Endothelial cell of hepatic sinusoid (primary cell): ENCODE results near the gene COMMD1.

Experiments
- in situ Hi-C: cut with HindIII; loops from 2 replicates; pipeline ENCODE4 v1.10.0; 2017; ENCODE audit warnings: low sequenced_read_pairs

Gene COMMD1

GRCh38 chr2:62055724-62056336 is 150.4 kb downstream of the COMMD1 start:
- in situ Hi-C loops = no loop called here

- in situ Hi-C loops = no loop called here
These were observed 150.9 kb downstream of the COMMD1 start for GRCh38 chr2:62056341-62056740.

GRCh38 chr2:62065243-62065642 is 159.8 kb downstream of the COMMD1 start:
- in situ Hi-C loops = no loop called here

GRCh38 chr2:62071126-62071598 is 165.7 kb downstream of the COMMD1 start:
- in situ Hi-C loops = no loop called here

GRCh38 chr2:62071760-62072680 is 166.5 kb downstream of the COMMD1 start:
- in situ Hi-C loops = no loop called here

- in situ Hi-C loops = no loop called here
These were observed 168.8 kb downstream of the COMMD1 start for GRCh38 chr2:62074233-62074632.

- in situ Hi-C loops = no loop called here
These were observed 171.6 kb downstream of the COMMD1 start for GRCh38 chr2:62076980-62077638.

- in situ Hi-C loops = no loop called here
These were observed 179.3 kb downstream of the COMMD1 start for GRCh38 chr2:62084801-62085200.

GRCh38 chr2:62089658-62090057 is 184.2 kb downstream of the COMMD1 start:
- in situ Hi-C loops = no loop called here

GRCh38 chr2:62091471-62091870 is 186.0 kb downstream of the COMMD1 start:
- in situ Hi-C loops = no loop called here

- in situ Hi-C loops = no loop called here
These were observed 193.6 kb downstream of the COMMD1 start for GRCh38 chr2:62099050-62099449.

- in situ Hi-C loops = no loop called here
These were observed 194.2 kb downstream of the COMMD1 start for GRCh38 chr2:62099523-62100175.

- in situ Hi-C loops = no loop called here
These were observed 196.4 kb downstream of the COMMD1 start for GRCh38 chr2:62101886-62102285.

GRCh38 chr2:62102402-62102920 is 197.0 kb downstream of the COMMD1 start:
- in situ Hi-C loops = no loop called here

GRCh38 chr2:62109554-62109953 is 204.1 kb downstream of the COMMD1 start:
- in situ Hi-C loops = no loop called here

- in situ Hi-C loops = no loop called here
These were observed 205.0 kb downstream of the COMMD1 start for GRCh38 chr2:62110415-62111025.

- in situ Hi-C loops = no loop called here
These were observed 206.7 kb downstream of the COMMD1 start for GRCh38 chr2:62112179-62112578.

- in situ Hi-C loops = no loop called here
These were observed 209.1 kb downstream of the COMMD1 start for GRCh38 chr2:62114564-62114963.

- in situ Hi-C loops = no loop called here
These were observed 211.5 kb downstream of the COMMD1 start for GRCh38 chr2:62116983-62117382.

- in situ Hi-C loops = no loop called here
These were observed 212.7 kb downstream of the COMMD1 start for GRCh38 chr2:62118160-62118559.
